Osteoblast (primary cell): ENCODE measurements around the gene OLFM4. TPM values are rescaled to one million over a fixed set of nuclear protein-coding genes. Genes with fewer than 3 reads are reported as not detected.

Experiments used
- DNase-seq: peaks from one replicate; pipeline ENCODE4 v3.0.0; 2011; ENCODE audit warnings: low spot score, mixed read lengths; ENCODE audit not compliant: insufficient read length; ENCODE audit errors: missing footprints
- H2AFZ ChIP-seq: 2 replicates; pipeline ENCODE4 v1.6.0; 2011; ENCODE audit warnings: mild to moderate bottlenecking, low read length
- H3K27ac ChIP-seq: 2 replicates; pipeline ENCODE4 v1.5.1; 2011; ENCODE audit warnings: mild to moderate bottlenecking, low read depth, low read length, moderate library complexity
- H3K27me3 ChIP-seq: 2 replicates; pipeline ENCODE4 v1.6.0; 2012; ENCODE audit warnings: mild to moderate bottlenecking, control low read depth, inconsistent platforms, low read length, moderate library complexity; ENCODE audit not compliant: insufficient read depth
- H3K36me3 ChIP-seq: 2 replicates; pipeline ENCODE4 v1.5.1; 2011; ENCODE audit warnings: mild to moderate bottlenecking, low read length, control low read depth, moderate library complexity; ENCODE audit not compliant: insufficient read depth
- H3K4me1 ChIP-seq: 2 replicates; pipeline ENCODE4 v1.5.1; 2011; ENCODE audit warnings: mild to moderate bottlenecking, low read length, control low read depth, moderate library complexity; ENCODE audit not compliant: insufficient read depth
- H3K4me2 ChIP-seq: 2 replicates; pipeline ENCODE4 v1.6.0; 2011; ENCODE audit warnings: mild to moderate bottlenecking, low read length; ENCODE audit not compliant: insufficient read depth
- H3K4me3 ChIP-seq: fragments of 200-600 bp; sonication (generic); 3 replicates; pipeline ENCODE4 v1.5.1; 2012; ENCODE audit warnings: mild to moderate bottlenecking, low read length, inconsistent platforms; ENCODE audit not compliant: insufficient read depth
- H3K79me2 ChIP-seq: 2 replicates; pipeline ENCODE4 v1.6.0; 2012; ENCODE audit warnings: mild to moderate bottlenecking, low read length, control low read depth, inconsistent platforms; ENCODE audit not compliant: insufficient read depth
- H3K9me3 ChIP-seq: 2 replicates; pipeline ENCODE4 v1.5.1; 2011; ENCODE audit warnings: low read depth, low read length, control low read depth
- H4K20me1 ChIP-seq: 2 replicates; pipeline ENCODE4 v1.6.0; 2012; ENCODE audit warnings: mild to moderate bottlenecking, low read length, control low read depth; ENCODE audit not compliant: insufficient read depth
- total RNA-seq: library from RNA; depleted of rRNA; stranded (reverse); fragments of >200 nt; gene quantifications from 2 replicates; pipeline ENCODE4 v1.2.3, GENCODE V29; 2012
- TF ChIP-seq, protein P1 (sequence below): IDR thresholded peaks from 2 replicates; pipeline ENCODE4 v1.5.1; 2011; ENCODE audit warnings: mild to moderate bottlenecking, low read depth, low read length, moderate library complexity; ENCODE audit errors: extremely low read depth

Gene OLFM4
- total RNA-seq, 1 donor: under 0.01 TPM

- Histone ChIP-seq H4K20me1 (no peaks in the 10 kb centered on the region), H3K9me3 (no peaks in the 10 kb centered on the region), H3K27me3 (no peaks in the 10 kb centered on the region), H2AFZ (no peak overlapping the region), H3K4me2 (no peak overlapping the region), H3K79me2 (no peaks in the 10 kb centered on the region), H3K36me3 (no peaks in the 10 kb centered on the region), H3K27ac (no peak overlapping the region), H3K4me1 (no peaks in the 10 kb centered on the region), H3K4me3 (no peak overlapping the region)
- DNase-seq: no peak
- TF ChIP-seq, protein P1, sequence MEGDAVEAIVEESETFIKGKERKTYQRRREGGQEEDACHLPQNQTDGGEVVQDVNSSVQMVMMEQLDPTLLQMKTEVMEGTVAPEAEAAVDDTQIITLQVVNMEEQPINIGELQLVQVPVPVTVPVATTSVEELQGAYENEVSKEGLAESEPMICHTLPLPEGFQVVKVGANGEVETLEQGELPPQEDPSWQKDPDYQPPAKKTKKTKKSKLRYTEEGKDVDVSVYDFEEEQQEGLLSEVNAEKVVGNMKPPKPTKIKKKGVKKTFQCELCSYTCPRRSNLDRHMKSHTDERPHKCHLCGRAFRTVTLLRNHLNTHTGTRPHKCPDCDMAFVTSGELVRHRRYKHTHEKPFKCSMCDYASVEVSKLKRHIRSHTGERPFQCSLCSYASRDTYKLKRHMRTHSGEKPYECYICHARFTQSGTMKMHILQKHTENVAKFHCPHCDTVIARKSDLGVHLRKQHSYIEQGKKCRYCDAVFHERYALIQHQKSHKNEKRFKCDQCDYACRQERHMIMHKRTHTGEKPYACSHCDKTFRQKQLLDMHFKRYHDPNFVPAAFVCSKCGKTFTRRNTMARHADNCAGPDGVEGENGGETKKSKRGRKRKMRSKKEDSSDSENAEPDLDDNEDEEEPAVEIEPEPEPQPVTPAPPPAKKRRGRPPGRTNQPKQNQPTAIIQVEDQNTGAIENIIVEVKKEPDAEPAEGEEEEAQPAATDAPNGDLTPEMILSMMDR: no peak
Observed at GRCh38 chr13:53098455-53098854, 69.8 kb downstream of the OLFM4 start.

DNA sequence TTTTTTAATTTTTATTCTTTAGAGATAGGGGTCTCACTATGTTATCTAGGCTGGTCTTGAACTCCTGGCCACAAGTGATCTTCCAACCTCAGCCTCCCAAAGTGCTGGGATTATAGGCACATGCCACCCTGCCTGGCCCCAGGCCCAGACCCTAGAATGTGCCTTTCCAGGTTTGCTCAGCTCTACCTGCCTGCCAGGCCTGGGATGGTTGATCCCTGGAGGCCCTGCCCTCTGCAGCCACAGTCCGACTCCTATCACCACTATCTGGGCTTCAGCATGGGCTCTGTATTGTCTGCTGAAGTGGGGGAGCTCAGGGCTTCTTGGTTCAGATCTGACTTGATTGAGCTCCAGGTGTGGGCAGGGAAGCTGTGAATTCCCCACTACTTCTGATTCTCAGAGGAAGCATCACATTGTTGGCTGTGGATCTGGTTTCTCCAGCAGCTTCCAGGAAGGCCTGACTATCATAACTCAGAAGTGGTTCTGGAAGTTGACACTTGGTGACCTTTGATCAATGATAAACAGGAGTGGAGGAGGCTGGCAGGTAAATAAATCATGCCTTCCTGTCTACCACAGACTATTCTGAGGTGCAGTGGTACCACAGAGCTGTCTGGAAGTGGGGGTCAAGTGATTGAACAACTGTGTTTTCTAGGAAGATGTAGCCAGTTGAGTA is 71.9 kb downstream of the OLFM4 start:
- H3K27me3 ChIP-seq: no peaks in the 10 kb centered on the region
- TF ChIP-seq, protein P1: no peak
- no peak for DNase-seq

More for the DNA sequence above, 71.9 kb downstream of the OLFM4 start:
- Histone ChIP-seq H3K9me3 (no peaks in the 10 kb centered on the region), H3K4me2 (no peak overlapping the region), H3K4me1 (no peaks in the 10 kb centered on the region), H3K27ac (no peak overlapping the region), H4K20me1 (no peaks in the 10 kb centered on the region), H3K79me2 (no peaks in the 10 kb centered on the region), H3K4me3 (no peak overlapping the region), H2AFZ (no peak overlapping the region), H3K36me3 (no peaks in the 10 kb centered on the region)

Other genes starting within 250 kb of the OLFM4 start
- not detected in 2 replicates for gene PCDH8, start 180.2 kb upstream of the OLFM4 start, total RNA-seq